Measurements from ENCODE around the gene OR51V1.
"Not testable (repeated sequence)": the region's sequence is repeated elsewhere in the genome, so short reads cannot be mapped to it uniquely, and the experiment has no call there.

The OR51V1 gene

GRCh38 chr11:5171856-5172255, 28.6 kb downstream of the OR51V1 start:
- DNase-seq (ENCODE audit: low read depth, low spot score) = no peak

- not testable (repeated sequence) for DNase-seq (ENCODE audit: low read depth, low spot score)
These were observed 34.6 kb downstream of the OR51V1 start for GRCh38 chr11:5165898-5166297.

- not testable (repeated sequence) for DNase-seq (ENCODE audit: low read depth, low spot score)
These were observed 35.7 kb downstream of the OR51V1 start for GRCh38 chr11:5164807-5165206.

GRCh38 chr11:5161045-5161444, 39.4 kb downstream of the OR51V1 start:
- DNase-seq (ENCODE audit: low read depth, low spot score) = not testable (repeated sequence)

GRCh38 chr11:5160217-5160616, 40.3 kb downstream of the OR51V1 start:
- not testable (repeated sequence) for DNase-seq (ENCODE audit: low read depth, low spot score)

GRCh38 chr11:5159806-5160205, 40.7 kb downstream of the OR51V1 start:
- no peak for DNase-seq (ENCODE audit: low read depth, low spot score)

- no peak for DNase-seq (ENCODE audit: low read depth, low spot score)
These were observed 45.8 kb downstream of the OR51V1 start, which contains the start of gene OR52A1 for GRCh38 chr11:5154657-5155056. Gene OR52A1 (minus strand): TSS chr11:5154757. CDS start chr11:5152369, 2,388 bp downstream.

- DNase-seq (ENCODE audit: low read depth, low spot score) = no peak
These were observed 46.7 kb downstream of the OR51V1 start for GRCh38 chr11:5153574-5154431.

- DNase-seq (ENCODE audit: low read depth, low spot score) = no peak
These were observed 48.7 kb downstream of the OR51V1 start for GRCh38 chr11:5151713-5152153.

All from ELF-1 (cell line).